H9 (cell line): Measurements from ENCODE around the gene TOB2. TPM values are rescaled to one million over a fixed set of nuclear protein-coding genes. Genes with fewer than 3 reads are reported as not detected.
A peak's percentile ranks its signal among the peaks of the same experiment; 100 is the strongest.
"Not testable (repeated sequence)": the region's sequence is repeated elsewhere in the genome, so short reads cannot be mapped to it uniquely, and the experiment has no call there.

Source experiments
- DNase-seq: peaks from one replicate; pipeline ENCODE4 v3.0.0-alpha.2; 2017
- H2AFZ ChIP-seq: one replicate; pipeline ENCODE4 v1.6.1; 2013; ENCODE audit warnings: mild to moderate bottlenecking, low read length, control low read depth, moderate library complexity
- H2AK5ac ChIP-seq: 2 replicates; pipeline ENCODE4 v1.6.1; 2013; ENCODE audit warnings: low read length, control low read depth, mixed read lengths; ENCODE audit not compliant: insufficient read length
- H2BK120ac ChIP-seq: one replicate; pipeline ENCODE4 v1.6.1; 2013; ENCODE audit warnings: low read depth, mild to moderate bottlenecking, low read length, control low read depth, inconsistent platforms; ENCODE audit not compliant: poor library complexity, severe bottlenecking
- H2BK12ac ChIP-seq: 2 replicates; pipeline ENCODE4 v1.6.1; 2013; ENCODE audit warnings: low read length, control low read depth, mixed read lengths, low read depth; ENCODE audit not compliant: insufficient read length
- H2BK15ac ChIP-seq: 2 replicates; pipeline ENCODE4 v1.6.1; 2013; ENCODE audit warnings: low read depth, low read length, control low read depth
- H2BK20ac ChIP-seq: one replicate; pipeline ENCODE4 v1.6.1; 2013; ENCODE audit warnings: low read depth, mild to moderate bottlenecking, low read length, control low read depth, inconsistent platforms; ENCODE audit not compliant: poor library complexity, severe bottlenecking
- H2BK5ac ChIP-seq: 2 replicates; pipeline ENCODE4 v1.6.1; 2013; ENCODE audit warnings: low read length, control low read depth, mixed read lengths; ENCODE audit not compliant: insufficient read length
- H3K14ac ChIP-seq: 2 replicates; pipeline ENCODE4 v1.6.1; 2013; ENCODE audit warnings: low read length, control low read depth; ENCODE audit not compliant: insufficient read depth
- H3K18ac ChIP-seq: 2 replicates; pipeline ENCODE4 v1.6.1; 2013; ENCODE audit warnings: low read depth, mild to moderate bottlenecking, mixed read lengths, low read length, control low read depth; ENCODE audit not compliant: insufficient read length
- H3K23ac ChIP-seq: 2 replicates; pipeline ENCODE4 v1.6.1; 2013; ENCODE audit warnings: low read length, control low read depth, mixed read lengths, low read depth; ENCODE audit not compliant: insufficient read length
- H3K23me2 ChIP-seq: 2 replicates; pipeline ENCODE4 v1.6.1; 2013; ENCODE audit warnings: low read depth, mild to moderate bottlenecking, mixed read lengths, low read length, control low read depth; ENCODE audit not compliant: insufficient read length, poor library complexity, severe bottlenecking
- H3K27ac ChIP-seq: 2 replicates; pipeline ENCODE4 v1.5.1; 2013; ENCODE audit warnings: low read length, control low read depth, mixed read lengths, low read depth; ENCODE audit not compliant: insufficient read length
- H3K27me3 ChIP-seq: 2 replicates; pipeline ENCODE4 v1.6.1; 2013; ENCODE audit warnings: low read length, control low read depth, inconsistent platforms; ENCODE audit not compliant: insufficient read depth
- H3K4ac ChIP-seq: 2 replicates; pipeline ENCODE4 v1.6.1; 2013; ENCODE audit warnings: low read depth, mild to moderate bottlenecking, control low read depth, inconsistent platforms, low read length, moderate library complexity
- H3K4me1 ChIP-seq: 2 replicates; pipeline ENCODE4 v1.6.1; 2013; ENCODE audit warnings: low read length, control low read depth, inconsistent platforms; ENCODE audit not compliant: insufficient read depth
- H3K4me2 ChIP-seq: 2 replicates; pipeline ENCODE4 v1.6.1; 2013; ENCODE audit warnings: low read length, control low read depth, mixed read lengths; ENCODE audit not compliant: insufficient read length, insufficient read depth
- H3K56ac ChIP-seq: 2 replicates; pipeline ENCODE4 v1.6.1; 2013; ENCODE audit warnings: low read depth, mild to moderate bottlenecking, mixed read lengths, low read length, control low read depth; ENCODE audit not compliant: insufficient read length
- H3K79me1 ChIP-seq: 2 replicates; pipeline ENCODE4 v1.6.1; 2013; ENCODE audit warnings: low read depth, mild to moderate bottlenecking, moderate library complexity, low read length, control low read depth, inconsistent platforms; ENCODE audit not compliant: insufficient read depth, poor library complexity, severe bottlenecking
- H3K79me2 ChIP-seq: 2 replicates; pipeline ENCODE4 v1.6.1; 2013; ENCODE audit warnings: low read length, control low read depth, inconsistent platforms; ENCODE audit not compliant: insufficient read depth
- H3K9ac ChIP-seq: 2 replicates; pipeline ENCODE4 v1.6.1; 2013; ENCODE audit warnings: low read length, control low read depth, mixed read lengths; ENCODE audit not compliant: insufficient read length; ENCODE audit errors: extremely low read depth
- H3K9me3 ChIP-seq: one replicate; pipeline ENCODE4 v1.6.1; 2013; ENCODE audit warnings: low read depth, low read length, inconsistent platforms; ENCODE audit not compliant: control insufficient read depth
- H3T11ph ChIP-seq: one replicate; pipeline ENCODE4 v1.6.1; 2013; ENCODE audit warnings: mild to moderate bottlenecking, low read length, control low read depth, inconsistent platforms
- H4K20me1 ChIP-seq: one replicate; pipeline ENCODE4 v1.6.1; 2013; ENCODE audit not compliant: control insufficient read depth, insufficient read length, insufficient read depth
- H4K5ac ChIP-seq: 2 replicates; pipeline ENCODE4 v1.6.1; 2013; ENCODE audit warnings: low read depth, mild to moderate bottlenecking, mixed read lengths, low read length, control low read depth; ENCODE audit not compliant: insufficient read length
- H4K8ac ChIP-seq: replicated peaks from 2 replicates; pipeline ENCODE4 v1.6.1; 2013; ENCODE audit warnings: low read length, control low read depth, mixed read lengths, low read depth; ENCODE audit not compliant: insufficient read length
- H4K91ac ChIP-seq: 2 replicates; pipeline ENCODE4 v1.6.1; 2013; ENCODE audit warnings: low read depth, mild to moderate bottlenecking, moderate library complexity, mixed read lengths, low read length, control low read depth; ENCODE audit not compliant: insufficient read length
- H3K27ac Mint-ChIP-seq, 3 experiments: 2 replicates in 2 of 3; 3 replicates in 1 of 3; pipeline ENCODE4 v1.8.0; 2020 to 2021; ENCODE audit warnings: mixed read lengths in 3 of 3, mild to moderate bottlenecking in 1 of 3, moderate library complexity in 1 of 3
- H3K27me3 Mint-ChIP-seq: 2 replicates; pipeline ENCODE4 v1.8.0; 2021; ENCODE audit warnings: low read depth, mild to moderate bottlenecking, moderate library complexity, mixed read lengths
- H3K36me3 Mint-ChIP-seq, 3 experiments: 2 replicates in 2 of 3; 3 replicates in 1 of 3; pipeline ENCODE4 v1.8.0; 2020 to 2021; ENCODE audit warnings: low read depth in 3 of 3, mixed read lengths in 3 of 3; ENCODE audit not compliant: insufficient read depth in 1 of 3
- H3K4me1 Mint-ChIP-seq, 2 experiments: 2 replicates each; pipeline ENCODE4 v1.8.0; 2020; ENCODE audit warnings: mixed read lengths in 2 of 2
- H3K4me3 Mint-ChIP-seq, 2 experiments: 2 replicates in 1 of 2; 3 replicates in 1 of 2; pipeline ENCODE4 v1.8.0; 2020 to 2021; ENCODE audit warnings: mild to moderate bottlenecking in 2 of 2, mixed read lengths in 2 of 2, moderate library complexity in 1 of 2
- H3K9me3 Mint-ChIP-seq, 2 experiments: 2 replicates in 1 of 2; 3 replicates in 1 of 2; pipeline ENCODE4 v1.8.0; 2020; ENCODE audit warnings: mild to moderate bottlenecking in 2 of 2, mixed read lengths in 2 of 2, moderate library complexity in 1 of 2
- WGBS: extraction: QIAGEN DNeasy Blood & Tissue Kit; methylation state at CpG from one replicate; pipeline ENCODE4 v1.1.7; 2013; ENCODE audit warnings: missing lambda C conversion rate, low lambda C conversion rate, mixed read lengths; ENCODE audit not compliant: insufficient read length; ENCODE audit errors: extremely low coverage; 5-methylcytosine and 5-hydroxymethylcytosine counted together
- total RNA-seq: library from RNA; stranded (reverse); gene quantifications from 2 replicates; pipeline ENCODE4 v1.2.1, GENCODE V29; 2021

TOB2 gene
- total RNA-seq, 1 experiment from 2014 or later: 75.8 TPM

DNA sequence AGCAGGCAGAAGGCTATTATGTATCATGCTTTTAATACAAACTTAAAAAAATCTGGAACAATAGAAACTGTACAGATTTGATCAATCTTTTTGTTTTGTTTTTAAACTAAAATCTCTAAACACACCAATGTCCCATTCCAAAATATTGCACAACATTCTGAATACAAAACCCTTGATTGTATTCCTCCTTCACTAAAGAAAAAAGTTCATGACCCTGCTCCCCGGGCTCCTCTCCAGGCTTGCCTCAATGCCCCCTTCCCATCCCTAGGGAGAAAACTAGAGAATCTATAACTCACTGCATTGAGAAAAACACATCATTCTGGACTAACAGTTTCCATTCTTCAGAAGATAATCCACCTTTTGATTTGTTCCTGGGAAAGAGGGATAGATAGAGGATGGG, 13.1 kb downstream of the TOB2 start:
- H3K4me3 Mint-ChIP-seq, H3K27ac ChIP-seq, DNase-seq, H3T11ph ChIP-seq, H3K4me1 Mint-ChIP-seq, H4K20me1 ChIP-seq, H4K5ac ChIP-seq, H2BK12ac ChIP-seq, H2BK5ac ChIP-seq, H2BK15ac ChIP-seq, H3K4ac ChIP-seq, H2BK20ac ChIP-seq, H3K18ac ChIP-seq, H3K4me2 ChIP-seq, H3K27me3 Mint-ChIP-seq, H3K23ac ChIP-seq, H3K4me1 ChIP-seq, H3K27me3 ChIP-seq, H3K9me3 ChIP-seq, H4K91ac ChIP-seq, H3K14ac ChIP-seq, H2AFZ ChIP-seq, H3K9ac ChIP-seq, H4K8ac ChIP-seq, H3K79me2 ChIP-seq, H2AK5ac ChIP-seq, H2BK120ac ChIP-seq, H3K56ac ChIP-seq, H3K23me2 ChIP-seq, H3K9me3 Mint-ChIP-seq, H3K79me1 ChIP-seq: not testable (repeated sequence)
- H3K27ac Mint-ChIP-seq: 0 out of 7 replicates have a peak overlapping the region, but pooled peaks of 1 of the 3 experiments have one; percentile 66
- no CpG with 5 or more reads among the region's 1 CpG for WGBS
- H3K36me3 Mint-ChIP-seq: peaks cover 37 to 62% (median 44%) of the 10 kb centered on the region in 3 experiments; a peak in 6 of 7 replicates
